Psoas muscle (tissue), 8 donors: ENCODE results near the gene IER5. TPM values are rescaled to one million over a fixed set of nuclear protein-coding genes. Genes with fewer than 3 reads are reported as not detected.
A peak's percentile ranks its signal among the peaks of the same experiment; 100 is the strongest.

Source experiments
- ATAC-seq, 4 donors: fragments of 200-7000 bp; cut with Tn5 transposase; one replicate each; pipeline ENCODE4 v1.9.1; 2020; ENCODE audit warnings: moderate library complexity in 3 of 4, mild to moderate bottlenecking in 2 of 4
- DNase-seq, 2 donors: peaks; one replicate each; pipeline ENCODE4 v3.0.0-alpha.2; 2020
- H3K27ac ChIP-seq: fragments of 200-600 bp; one replicate; pipeline ENCODE4 v1.8.0; 2022
- H3K27me3 ChIP-seq, 3 donors: fragments of 200-600 bp in 1 of 3; one replicate each; pipeline versions ENCODE4 v1.6.1 to v1.8.0; 2013 to 2022; ENCODE audit warnings: low read length in 2 of 3, mild to moderate bottlenecking in 2 of 3, moderate library complexity in 1 of 3; ENCODE audit not compliant: insufficient read depth in 3 of 3
- H3K36me3 ChIP-seq, 2 donors: fragments of 200-600 bp in 1 of 2; one replicate each; pipeline versions ENCODE4 v1.6.1 to v1.8.0; 2013 to 2022; ENCODE audit warnings: low read depth in 1 of 2, mild to moderate bottlenecking in 1 of 2, moderate library complexity in 1 of 2; ENCODE audit not compliant: insufficient read depth in 1 of 2
- H3K4me1 ChIP-seq: fragments of 200-600 bp; one replicate; pipeline ENCODE4 v1.8.0; 2022
- H3K4me3 ChIP-seq: fragments of 200-600 bp; one replicate; pipeline ENCODE4 v1.8.0; 2022; ENCODE audit warnings: mild to moderate bottlenecking
- H3K9me3 ChIP-seq: fragments of 200-600 bp; one replicate; pipeline ENCODE4 v1.8.0; 2022
- WGBS, 3 donors: extraction: QIAGEN DNeasy Blood & Tissue Kit; methylation state at CpG; one replicate each; pipeline versions ENCODE4 v1.1.6 to v1.1.7; 2013; 5-methylcytosine and 5-hydroxymethylcytosine counted together
- intact Hi-C, 2 donors: fragments of 100-400 bp; cut with DNase I; formaldehyde crosslinking; loops; one replicate each; pipeline versions ENCODE4 v1.11.0 to v1.14.2; 2022
- polyA plus RNA-seq, 3 donors: library from polyadenylated mRNA; stranded (reverse); fragments of 200-250 nt; gene quantifications; one replicate each; pipeline ENCODE4 v1.2.3, GENCODE V29; 2013
- total RNA-seq, 4 donors: library from RNA; stranded (reverse); fragmentation: NEBNext Ultra II Directional in 2 of 4; extraction: Animal tissue kit (Norgen Biotek cat#: 25700) in 2 of 4; gene quantifications; one replicate each; pipeline versions ENCODE4 v1.2.1 to v1.2.4, GENCODE V29; 2021 to 2023
- TF ChIP-seq, protein P1 (sequence below): fragments of 200-600 bp; IDR thresholded peaks from one replicate; pipeline ENCODE4 v1.8.0; 2022; ENCODE audit warnings: antibody characterized with exemption
- donor health status: healthy with polysubstance abuse.
- donor health status: DM: no; HTN: no; CAD: no; lungs with moderate emphysema.
- donor health status: Bipolar disorder and iron deficiency.
- donor health status: healthy.
- donor health status: DM: yes; HTN: yes; CAD: no.
- donor health status: DM: no; HTN: no; CAD: no.
- donor health status: DM: no; HTN: no; CAD: no.
- donor health status: DM: yes; HTN: yes; CAD: no.

IER5 gene
- total and polyA plus RNA-seq, 7 donors: 19.9 to 110 (median 37.5) TPM

DNA sequence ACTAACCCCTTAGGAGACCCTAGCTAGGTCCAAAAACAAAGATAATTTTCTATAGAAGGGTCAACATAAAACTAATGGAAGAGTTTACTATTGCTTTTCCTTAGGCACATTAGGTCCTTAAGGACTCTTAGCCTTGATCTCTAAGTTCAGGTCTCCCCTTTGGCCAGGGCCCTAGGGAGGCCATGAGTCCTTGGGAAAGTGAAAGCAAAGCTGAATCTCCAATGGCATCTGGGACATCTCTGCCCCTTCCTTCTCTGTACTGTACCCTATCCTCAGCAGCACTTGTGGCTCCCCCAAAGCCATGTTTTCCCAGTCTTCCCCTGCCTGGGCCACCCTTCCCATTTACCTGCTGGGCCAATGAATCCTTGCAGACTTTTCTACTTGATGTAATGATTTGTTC is 14.3 kb downstream of the IER5 start:
- Histone ChIP-seq H3K27ac (no peak overlapping the region), H3K9me3 (no peaks in the 10 kb centered on the region), H3K36me3 (no peaks in the 10 kb centered on the region), H3K4me1 (peaks cover 35% of the 10 kb centered on the region), H3K27me3 (no peaks in the 10 kb centered on the region), H3K4me3 (no peak overlapping the region)
- TF ChIP-seq, protein P1, sequence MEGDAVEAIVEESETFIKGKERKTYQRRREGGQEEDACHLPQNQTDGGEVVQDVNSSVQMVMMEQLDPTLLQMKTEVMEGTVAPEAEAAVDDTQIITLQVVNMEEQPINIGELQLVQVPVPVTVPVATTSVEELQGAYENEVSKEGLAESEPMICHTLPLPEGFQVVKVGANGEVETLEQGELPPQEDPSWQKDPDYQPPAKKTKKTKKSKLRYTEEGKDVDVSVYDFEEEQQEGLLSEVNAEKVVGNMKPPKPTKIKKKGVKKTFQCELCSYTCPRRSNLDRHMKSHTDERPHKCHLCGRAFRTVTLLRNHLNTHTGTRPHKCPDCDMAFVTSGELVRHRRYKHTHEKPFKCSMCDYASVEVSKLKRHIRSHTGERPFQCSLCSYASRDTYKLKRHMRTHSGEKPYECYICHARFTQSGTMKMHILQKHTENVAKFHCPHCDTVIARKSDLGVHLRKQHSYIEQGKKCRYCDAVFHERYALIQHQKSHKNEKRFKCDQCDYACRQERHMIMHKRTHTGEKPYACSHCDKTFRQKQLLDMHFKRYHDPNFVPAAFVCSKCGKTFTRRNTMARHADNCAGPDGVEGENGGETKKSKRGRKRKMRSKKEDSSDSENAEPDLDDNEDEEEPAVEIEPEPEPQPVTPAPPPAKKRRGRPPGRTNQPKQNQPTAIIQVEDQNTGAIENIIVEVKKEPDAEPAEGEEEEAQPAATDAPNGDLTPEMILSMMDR: no peak
- DNase-seq (no peak), ATAC-seq (no peak)
- intact Hi-C loops: no loop called here

DNA sequence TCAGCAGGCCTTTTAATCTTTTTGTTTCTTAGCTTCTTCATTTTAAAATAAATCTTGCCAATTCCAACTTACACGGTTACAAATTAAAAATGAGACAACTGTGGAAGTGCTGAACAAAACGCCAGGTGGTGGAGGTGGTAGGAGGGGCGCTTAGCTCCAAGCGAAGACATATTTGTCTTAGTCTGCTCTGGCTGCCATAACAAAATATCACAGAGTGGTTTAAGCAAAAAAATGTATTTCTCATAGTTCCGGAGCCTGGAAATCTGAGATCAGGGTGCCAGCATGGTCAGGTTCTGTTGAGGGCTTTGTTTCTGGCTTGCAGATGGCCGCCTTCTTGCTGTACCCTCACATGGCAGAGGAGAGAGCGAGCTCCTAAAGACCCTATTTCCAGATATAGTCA is 14.9 kb downstream of the IER5 start:
- TF ChIP-seq, protein P1: no peak
- H3K4me3 ChIP-seq: no peak overlapping the region
- intact Hi-C loops: no loop called here
- 87 to 90% (median 88%) methylated on average over 7 of the region's 7 CpGs for WGBS, 3 donors
- DNase-seq: no peak
- ATAC-seq: no peak
- H3K9me3 ChIP-seq: no peaks in the 10 kb centered on the region
- H3K4me1 ChIP-seq: peaks cover 35% of the 10 kb centered on the region
- no peaks in the 10 kb centered on the region for H3K36me3 ChIP-seq
- no peaks in the 10 kb centered on the region for H3K27me3 ChIP-seq
- peak overlapping the region; percentile 17 for H3K27ac ChIP-seq

DNA sequence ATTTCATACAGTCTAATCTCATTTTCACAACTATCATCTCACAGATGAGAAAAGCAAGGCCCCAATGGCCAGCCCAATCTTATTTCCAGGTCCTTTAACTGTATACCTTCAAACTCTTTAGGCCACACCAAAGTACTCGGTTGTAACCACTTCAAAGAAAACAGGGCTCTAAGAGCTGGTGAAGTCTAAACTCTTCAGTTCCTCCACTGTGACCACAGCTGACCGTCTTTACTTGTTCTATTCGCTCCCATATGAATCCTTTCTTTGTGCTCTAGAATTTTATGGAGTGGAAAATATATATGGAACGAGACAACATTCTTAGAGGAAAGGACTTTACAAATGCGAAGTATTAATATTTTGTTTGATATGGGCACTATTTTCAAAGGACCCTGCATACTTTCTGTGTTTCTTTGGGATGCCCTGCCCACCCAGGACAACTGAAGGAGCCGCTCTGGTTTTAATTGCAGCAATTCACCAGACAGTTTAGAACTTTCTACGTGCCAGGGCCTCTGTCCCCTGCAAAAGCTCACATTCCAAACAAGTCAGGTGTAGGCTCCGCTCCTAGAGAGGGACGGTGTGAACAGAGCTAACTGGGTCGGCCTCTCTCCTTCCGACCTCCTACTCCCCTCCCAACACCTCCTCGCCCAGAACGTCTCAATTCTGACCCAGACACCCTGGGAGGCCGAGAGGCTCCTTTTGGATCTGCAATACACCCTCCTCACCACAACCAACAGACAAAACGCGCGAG is 15.7 kb downstream of the IER5 start:
- Histone ChIP-seq H3K4me3 (peak overlapping the region; percentile 90), H3K27me3 (no peaks in the 10 kb centered on the region), H3K9me3 (no peaks in the 10 kb centered on the region), H3K27ac (peak overlapping the region; percentile 89), H3K36me3 (no peaks in the 10 kb centered on the region), H3K4me1 (peaks cover 33% of the 10 kb centered on the region)
- DNase-seq (no peak), ATAC-seq (peak; percentile 40 to 67 (median 50))
- WGBS, 3 donors: 29 to 31% (median 29%) methylated on average over 17 of the region's 17 CpGs
- TF ChIP-seq, protein P1: peak; percentile 26
- intact Hi-C loops: no loop called here

DNA sequence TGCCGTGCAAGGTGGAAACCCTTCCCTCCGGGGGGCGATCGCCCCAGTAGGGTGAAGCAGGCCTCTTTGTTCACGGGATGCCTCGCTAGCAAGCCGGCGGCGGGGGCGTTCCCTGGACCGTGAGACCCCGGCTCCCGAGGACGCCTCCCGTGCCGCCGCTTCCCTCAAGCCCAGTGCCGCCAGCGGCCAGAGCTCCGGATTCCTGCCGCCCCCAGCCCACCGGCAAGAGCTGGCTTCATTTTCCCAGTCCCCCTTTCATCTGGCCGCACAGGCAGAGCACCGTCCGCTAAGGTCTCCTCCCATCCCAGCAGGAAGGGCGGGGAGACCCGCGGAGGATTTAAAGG is 16.3 kb downstream of the IER5 start:
- ATAC-seq: peak in 1 of 4 donors; percentile 47
- Histone ChIP-seq H3K4me1 (peaks cover 27% of the 10 kb centered on the region), H3K9me3 (no peaks in the 10 kb centered on the region), H3K27me3 (no peaks in the 10 kb centered on the region), H3K36me3 (no peaks in the 10 kb centered on the region), H3K27ac (peak overlapping the region; percentile 89), H3K4me3 (peak overlapping the region; percentile 90)
- intact Hi-C loops: no loop called here
- 0 to 1% (median 0%) methylated on average over 15 to 28 of the region's 28 CpGs for WGBS, 3 donors
- TF ChIP-seq, protein P1: no peak
- DNase-seq: peak; percentile 60 to 72
